HCT116 (cell line): ENCODE data around the gene PCDHA9. TPM values are rescaled to one million over a fixed set of nuclear protein-coding genes. Genes with fewer than 3 reads are reported as not detected.

Experiments used
- CEBPB ChIP-seq: IDR thresholded peaks from 2 replicates; pipeline ENCODE4 v1.6.1; 2012; ENCODE audit warnings: low read depth
- CTCF ChIP-seq, 3 experiments: fragments of 200-600 bp in 1 of 3; sonication (generic) in 1 of 3; IDR thresholded peaks in 2 of 3; conservative IDR thresholded peaks in 1 of 3; 2 replicates each; pipeline ENCODE4 v1.5.1; 2012 to 2017; ENCODE audit warnings: low read depth in 2 of 3, low read length in 2 of 3, antibody characterized with exemption in 1 of 3, borderline replicate concordance in 1 of 3, control low read depth in 1 of 3, mild to moderate bottlenecking in 1 of 3, mixed read lengths in 1 of 3, mixed run types in 1 of 3, moderate library complexity in 1 of 3; ENCODE audit not compliant: insufficient read depth in 1 of 3
- JUND ChIP-seq: IDR thresholded peaks from 2 replicates; pipeline ENCODE4 v1.6.1; 2012
- total RNA-seq: library from RNA; stranded (reverse); gene quantifications from one replicate; pipeline ENCODE4 v1.2.1, GENCODE V29; 2021; ENCODE audit not compliant: unreplicated experiment

PCDHA9 gene
- total RNA-seq, 1 experiment from 2014 or later, result not detected

DNA sequence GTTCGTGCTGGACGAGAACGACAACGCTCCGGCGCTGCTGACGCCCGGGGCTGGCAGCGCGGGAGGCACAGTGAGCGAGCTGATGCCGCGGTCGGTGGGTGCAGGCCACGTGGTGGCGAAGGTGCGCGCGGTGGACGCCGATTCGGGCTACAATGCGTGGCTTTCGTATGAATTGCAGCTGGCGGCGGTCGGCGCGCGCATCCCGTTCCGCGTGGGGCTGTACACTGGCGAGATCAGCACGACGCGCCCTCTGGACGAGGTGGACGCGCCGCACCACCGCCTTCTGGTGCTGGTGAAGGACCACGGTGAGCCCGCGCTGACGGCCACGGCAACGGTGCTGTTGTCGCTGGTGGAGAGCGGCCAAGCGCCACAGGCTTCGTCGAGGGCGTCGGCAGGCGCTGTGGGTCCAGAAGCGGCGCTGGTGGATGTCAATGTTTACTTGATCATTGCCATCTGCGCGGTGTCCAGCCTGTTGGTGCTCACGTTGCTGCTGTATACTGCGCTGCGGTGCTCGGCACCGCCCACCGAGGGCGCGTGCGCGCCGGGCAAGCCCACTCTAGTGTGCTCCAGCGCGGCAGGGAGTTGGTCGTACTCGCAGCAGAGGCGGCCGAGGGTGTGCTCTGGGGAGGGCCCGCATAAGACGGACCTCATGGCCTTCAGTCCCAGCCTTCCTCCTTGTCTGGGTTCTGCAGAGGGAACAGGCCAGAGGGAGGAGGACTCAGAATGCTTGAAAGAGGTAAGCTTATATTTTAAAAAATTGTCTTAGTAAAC, 35.9 kb downstream of the PCDHA9 start (continued):
- no peak for TF ChIP-seq CTCF (IDR thresholded peaks at IDR 0.05 in 2 of 3, conservative IDR thresholded peaks at IDR 0.05 in 1 of 3; ENCODE audit: borderline replicate concordance in 1 of 3, insufficient read depth in 1 of 3, low read depth in 2 of 3, low read length in 2 of 3)
- no peak for TF ChIP-seq CEBPB
- TF ChIP-seq JUND, result no peak

Other genes starting within 250 kb of the PCDHA9 start
- gene CD14, start 215.2 kb upstream of the PCDHA9 start, total RNA-seq, result 0.42 TPM
- 28.0 TPM for gene TMCO6, start 208.9 kb upstream of the PCDHA9 start, total RNA-seq
- 68.3 TPM for gene NDUFA2, start 200.8 kb upstream of the PCDHA9 start, total RNA-seq
- gene IK, start 200.6 kb upstream of the PCDHA9 start, total RNA-seq, result 96.6 TPM
- gene WDR55, start 183.5 kb upstream of the PCDHA9 start, total RNA-seq, result 37.2 TPM
- 2.3 TPM for gene DND1, start 174.8 kb upstream of the PCDHA9 start, total RNA-seq
- gene HARS1, start 157.0 kb upstream of the PCDHA9 start, total RNA-seq, result 91.1 TPM
- 38.8 TPM for gene HARS2, start 156.9 kb upstream of the PCDHA9 start, total RNA-seq
- gene ZMAT2, start 147.9 kb upstream of the PCDHA9 start, total RNA-seq, result 55.3 TPM
- not detected for gene PCDHA1, start 62.2 kb upstream of the PCDHA9 start, total RNA-seq
- gene PCDHA2, start 53.5 kb upstream of the PCDHA9 start, total RNA-seq, result not detected
- gene PCDHA3, start 47.3 kb upstream of the PCDHA9 start, total RNA-seq, result not detected
- not detected for gene PCDHA4, start 41.3 kb upstream of the PCDHA9 start, total RNA-seq
- gene PCDHA5, start 26.8 kb upstream of the PCDHA9 start, total RNA-seq, result not detected
- gene PCDHA6, start 20.4 kb upstream of the PCDHA9 start, total RNA-seq, result not detected
- gene PCDHA7, start 14.1 kb upstream of the PCDHA9 start, total RNA-seq, result not detected
- gene PCDHA8, start 7.2 kb upstream of the PCDHA9 start, total RNA-seq, result not detected
- 0.05 TPM for gene PCDHA10, start 7.5 kb downstream of the PCDHA9 start, total RNA-seq
- 0.27 TPM for gene PCDHA11, start 20.6 kb downstream of the PCDHA9 start, total RNA-seq
- gene PCDHA12, start 26.9 kb downstream of the PCDHA9 start, total RNA-seq, result not detected
- not detected for gene PCDHA13, start 33.7 kb downstream of the PCDHA9 start, total RNA-seq
- gene PCDHAC1, start 77.9 kb downstream of the PCDHA9 start, total RNA-seq, result 1.0 TPM
- gene PCDHAC2, start 118.1 kb downstream of the PCDHA9 start, total RNA-seq, result 3.2 TPM
- gene PCDHB1, start 203.0 kb downstream of the PCDHA9 start, total RNA-seq, result not detected
- not detected for gene PCDHB2, start 246.2 kb downstream of the PCDHA9 start, total RNA-seq